Caco-2 (cell line): ENCODE data around the gene FTSJ1. TPM values are rescaled to one million over a fixed set of nuclear protein-coding genes. Genes with fewer than 3 reads are reported as not detected.
A peak's percentile ranks its signal among the peaks of the same experiment; 100 is the strongest.

ENCODE experiments used
- BruUV-seq: library from RNA; stranded (reverse); fragments of 400-500 nt; replicated peaks from 2 replicates; lab custom pipeline; 2021; lab: Mats Ljungman, UMichigan
- CTCF ChIA-PET: fragments of 300-600 bp; sonication (Branson Sonifier 250); formaldehyde crosslinking; loops from one replicate; lab custom pipeline; 2022; ENCODE audit warnings: antibody characterized with exemption; lab: Charles Lee
- POLR2A ChIA-PET: fragments of 300-600 bp; sonication (Branson Sonifier 250); formaldehyde crosslinking; loops from one replicate; lab custom pipeline; 2022; ENCODE audit warnings: antibody characterized with exemption; lab: Charles Lee
- DNase-seq, 2 experiments: peaks; one replicate each; pipeline versions ENCODE4 v3.0.0 to v3.0.0-alpha.2; 2020 to 2022
- H3K27me3 ChIP-seq: replicated peaks from 2 replicates; pipeline ENCODE4 v1.6.0; 2011; ENCODE audit warnings: low read length; ENCODE audit not compliant: control insufficient read depth, insufficient read depth
- H3K36me3 ChIP-seq: 2 replicates; pipeline ENCODE4 v1.5.1; 2011; ENCODE audit warnings: low read length; ENCODE audit not compliant: control insufficient read depth, insufficient read depth
- H3K4me1 ChIP-seq: fragments of 250-450 bp; sonication (Bioruptor Pico); 2 replicates; pipeline ENCODE4 v1.5.1; 2020; ENCODE audit warnings: mild to moderate bottlenecking
- H3K4me3 ChIP-seq: 2 replicates; pipeline ENCODE4 v1.5.1; 2011; ENCODE audit warnings: low read depth, mild to moderate bottlenecking, control low read depth, low read length
- H3K9me3 ChIP-seq: fragments of 250-450 bp; sonication (Bioruptor Pico); 2 replicates; pipeline ENCODE4 v1.5.1; 2020; ENCODE audit warnings: mild to moderate bottlenecking, moderate library complexity
- H3K27ac Mint-ChIP-seq: one replicate; pipeline ENCODE4 v1.8.0; 2022; ENCODE audit warnings: mixed read lengths; ENCODE audit not compliant: unreplicated experiment
- H3K27me3 Mint-ChIP-seq: one replicate; pipeline ENCODE4 v1.8.0; 2022; ENCODE audit warnings: mixed read lengths; ENCODE audit not compliant: insufficient read depth, unreplicated experiment
- H3K36me3 Mint-ChIP-seq: one replicate; pipeline ENCODE4 v1.8.0; 2022; ENCODE audit warnings: mild to moderate bottlenecking, mixed read lengths; ENCODE audit not compliant: insufficient read depth, unreplicated experiment
- H3K4me1 Mint-ChIP-seq: one replicate; pipeline ENCODE4 v1.8.0; 2022; ENCODE audit warnings: low read depth, mixed read lengths; ENCODE audit not compliant: unreplicated experiment
- H3K4me3 Mint-ChIP-seq: one replicate; pipeline ENCODE4 v1.8.0; 2022; ENCODE audit warnings: mild to moderate bottlenecking, moderate library complexity, mixed read lengths; ENCODE audit not compliant: unreplicated experiment
- H3K9me3 Mint-ChIP-seq: one replicate; pipeline ENCODE4 v1.8.0; 2022; ENCODE audit warnings: mixed read lengths; ENCODE audit not compliant: unreplicated experiment
- CTCF ChIP-seq, 2 experiments: fragments of 200-600 bp in 1 of 2; IDR thresholded peaks; 1 replicate in 1 of 2; 2 replicates in 1 of 2; pipeline versions ENCODE4 v1.5.1 to v1.8.0; 2011 to 2022; ENCODE audit warnings: antibody characterized with exemption in 1 of 2, control low read depth in 1 of 2, inconsistent platforms in 1 of 2, low read depth in 1 of 2, low read length in 1 of 2, mild to moderate bottlenecking in 1 of 2, moderate library complexity in 1 of 2; ENCODE audit not compliant: insufficient read depth in 1 of 2, severe bottlenecking in 1 of 2, unreplicated experiment in 1 of 2
- intact Hi-C: fragments of 100-400 bp; cut with micrococcal nuclease; formaldehyde crosslinking; loops from one replicate; pipeline ENCODE4 v1.10.0; 2022; ENCODE audit not compliant: unreplicated experiment
- total RNA-seq: library from RNA; stranded (reverse); gene quantifications from 2 replicates; pipeline ENCODE4 v1.2.3, GENCODE V29; 2022

The FTSJ1 gene
- total RNA-seq, 1 experiment from 2014 or later = 41.1 TPM

- CTCF ChIA-PET = no interaction called here
- H3K4me3 ChIP-seq = peak within 1 kb of the TSS; percentile 61
Measured at GRCh38 chrX:48508400-48509244, 32.6 kb downstream of the FTSJ1 start, which contains the start of gene PORCN. TSS of gene PORCN (plus strand) at chrX:48508992. CDS start at chrX:48509821, 829 bp downstream.

GRCh38 chrX:48509245-48509590, 33.2 kb downstream of the FTSJ1 start:
- Mint-ChIP-seq H3K36me3 (peaks cover 5% of the 10 kb centered on the region), H3K9me3 (no peaks in the 10 kb centered on the region), H3K4me1 (no peaks in the 10 kb centered on the region), H3K27ac (no peak overlapping the region), H3K27me3 (no peaks in the 10 kb centered on the region), H3K4me3 (peak overlapping the region; percentile 82)
- Histone ChIP-seq H3K9me3 (no peaks in the 10 kb centered on the region), H3K27me3 (no peaks in the 10 kb centered on the region), H3K4me3 (peak overlapping the region; percentile 61), H3K4me1 (peaks cover 4% of the 10 kb centered on the region; the same call in 1 of the 2 replicates), H3K36me3 (no peaks in the 10 kb centered on the region)
- DNase-seq = no peak
- TF ChIP-seq CTCF (IDR thresholded peaks at IDR 0.05; ENCODE audit: insufficient read depth in 1 of 2, low read depth in 1 of 2, low read length in 1 of 2, severe bottlenecking in 1 of 2, unreplicated experiment in 1 of 2) = no peak
- intact Hi-C loops = no loop called here
- ChIA-PET CTCF (no interaction called here), POLR2A (no interaction called here)
- BruUV-seq = no TSS peak

More at GRCh38 chrX:48508400-48509244, 32.6 kb downstream of the FTSJ1 start, which contains the start of gene PORCN:
- Mint-ChIP-seq H3K36me3 (peaks cover 5% of the 10 kb centered on the region), H3K27me3 (no peaks in the 10 kb centered on the region), H3K4me1 (no peaks in the 10 kb centered on the region), H3K9me3 (no peaks in the 10 kb centered on the region), H3K4me3 (peak within 1 kb of the TSS; percentile 82), H3K27ac (no peak within 1 kb of the TSS)
- TF ChIP-seq CTCF (IDR thresholded peaks at IDR 0.05; ENCODE audit: insufficient read depth in 1 of 2, low read depth in 1 of 2, low read length in 1 of 2, severe bottlenecking in 1 of 2, unreplicated experiment in 1 of 2) = no peak
- POLR2A ChIA-PET = no interaction called here
- Histone ChIP-seq H3K4me1 (peaks cover 4% of the 10 kb centered on the region; the same call in 1 of the 2 replicates), H3K9me3 (no peaks in the 10 kb centered on the region), H3K27me3 (no peaks in the 10 kb centered on the region), H3K36me3 (no peaks in the 10 kb centered on the region)
- DNase-seq = peak; percentile 73
- intact Hi-C loops = no loop called here
- TSS peak; percentile 68 for BruUV-seq

GRCh38 chrX:48509619-48510018, 33.6 kb downstream of the FTSJ1 start:
- BruUV-seq = no TSS peak
- CTCF ChIA-PET = no interaction called here
- no peak for TF ChIP-seq CTCF (IDR thresholded peaks at IDR 0.05; ENCODE audit: insufficient read depth in 1 of 2, low read depth in 1 of 2, low read length in 1 of 2, severe bottlenecking in 1 of 2, unreplicated experiment in 1 of 2)
- no peaks in the 10 kb centered on the region for H3K36me3 ChIP-seq
- H3K9me3 Mint-ChIP-seq = no peaks in the 10 kb centered on the region
- no peak overlapping the region for H3K27ac Mint-ChIP-seq
- H3K4me3 ChIP-seq = 0 out of 2 replicates have a peak overlapping the region, but pooled peaks have one; percentile 61
- POLR2A ChIA-PET = no interaction called here
- H3K4me3 Mint-ChIP-seq = peak overlapping the region; percentile 82
- no peaks in the 10 kb centered on the region for H3K27me3 Mint-ChIP-seq
- H3K9me3 ChIP-seq = no peaks in the 10 kb centered on the region
- no peaks in the 10 kb centered on the region for H3K4me1 Mint-ChIP-seq
- DNase-seq = no peak
- intact Hi-C loops = no loop called here
- peaks cover 5% of the 10 kb centered on the region for H3K36me3 Mint-ChIP-seq
- H3K4me1 ChIP-seq = peaks cover 4% of the 10 kb centered on the region; the same call in 1 of the 2 replicates
- no peaks in the 10 kb centered on the region for H3K27me3 ChIP-seq
